Endothelial cell of umbilical vein (primary cell): ENCODE measurements around the gene SYK.

Experiments
- CTCF ChIP-seq, 2 donors: IDR thresholded peaks; 1 replicate in 1 of 2; 2 replicates in 1 of 2; pipeline ENCODE4 v1.5.1; 2011; ENCODE audit warnings: low read length in 2 of 2, mild to moderate bottlenecking in 2 of 2, moderate library complexity in 2 of 2, control low read depth in 1 of 2, inconsistent platforms in 1 of 2, low read depth in 1 of 2; ENCODE audit not compliant: insufficient read depth in 1 of 2; ENCODE audit errors: extremely low read depth in 1 of 2
- EZH2 ChIP-seq: IDR thresholded peaks from 2 replicates; pipeline ENCODE4 v1.6.1; 2012; ENCODE audit warnings: borderline replicate concordance, low read depth, mild to moderate bottlenecking, moderate library complexity, low read length, inconsistent platforms; ENCODE audit not compliant: severe bottlenecking

- TF ChIP-seq CTCF (IDR thresholded peaks at IDR 0.05; ENCODE audit: extremely low read depth in 1 of 2, insufficient read depth in 1 of 2, low read depth in 1 of 2, low read length in 2 of 2): no peak
- no peak for TF ChIP-seq EZH2
Observed at GRCh38 chr9:90942555-90942954, 140.9 kb downstream of the SYK start.
